LNCAP (cell line): ENCODE results near the gene RPL27.

Source experiments
- TF ChIP-seq, protein P1 (sequence below): fragments of 450-650 bp; IDR thresholded peaks from 2 replicates; pipeline ENCODE4 v1.5.1; 2017; ENCODE audit warnings: mild to moderate bottlenecking

Gene RPL27

DNA sequence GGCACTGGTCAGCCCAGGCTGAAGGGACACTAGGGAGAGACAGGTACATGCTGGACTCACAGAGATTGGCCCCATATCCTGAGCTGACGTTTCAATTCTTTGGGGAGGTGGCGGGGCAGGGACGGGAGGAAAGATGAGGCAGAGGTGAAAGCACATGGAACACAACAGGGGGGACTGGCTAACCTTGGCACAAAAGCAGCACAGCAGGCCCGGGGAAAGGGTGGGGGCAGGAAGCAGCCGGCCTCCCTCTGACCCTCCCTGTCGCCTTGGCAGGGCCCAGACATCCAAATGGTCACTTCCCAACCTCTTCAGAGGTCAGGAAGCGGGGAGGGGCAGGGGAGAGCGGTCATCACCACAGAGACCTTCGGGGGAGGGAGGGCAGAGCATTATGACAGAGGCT, 17.4 kb downstream of the RPL27 start:
- TF ChIP-seq, protein P1, sequence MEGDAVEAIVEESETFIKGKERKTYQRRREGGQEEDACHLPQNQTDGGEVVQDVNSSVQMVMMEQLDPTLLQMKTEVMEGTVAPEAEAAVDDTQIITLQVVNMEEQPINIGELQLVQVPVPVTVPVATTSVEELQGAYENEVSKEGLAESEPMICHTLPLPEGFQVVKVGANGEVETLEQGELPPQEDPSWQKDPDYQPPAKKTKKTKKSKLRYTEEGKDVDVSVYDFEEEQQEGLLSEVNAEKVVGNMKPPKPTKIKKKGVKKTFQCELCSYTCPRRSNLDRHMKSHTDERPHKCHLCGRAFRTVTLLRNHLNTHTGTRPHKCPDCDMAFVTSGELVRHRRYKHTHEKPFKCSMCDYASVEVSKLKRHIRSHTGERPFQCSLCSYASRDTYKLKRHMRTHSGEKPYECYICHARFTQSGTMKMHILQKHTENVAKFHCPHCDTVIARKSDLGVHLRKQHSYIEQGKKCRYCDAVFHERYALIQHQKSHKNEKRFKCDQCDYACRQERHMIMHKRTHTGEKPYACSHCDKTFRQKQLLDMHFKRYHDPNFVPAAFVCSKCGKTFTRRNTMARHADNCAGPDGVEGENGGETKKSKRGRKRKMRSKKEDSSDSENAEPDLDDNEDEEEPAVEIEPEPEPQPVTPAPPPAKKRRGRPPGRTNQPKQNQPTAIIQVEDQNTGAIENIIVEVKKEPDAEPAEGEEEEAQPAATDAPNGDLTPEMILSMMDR: no peak

DNA sequence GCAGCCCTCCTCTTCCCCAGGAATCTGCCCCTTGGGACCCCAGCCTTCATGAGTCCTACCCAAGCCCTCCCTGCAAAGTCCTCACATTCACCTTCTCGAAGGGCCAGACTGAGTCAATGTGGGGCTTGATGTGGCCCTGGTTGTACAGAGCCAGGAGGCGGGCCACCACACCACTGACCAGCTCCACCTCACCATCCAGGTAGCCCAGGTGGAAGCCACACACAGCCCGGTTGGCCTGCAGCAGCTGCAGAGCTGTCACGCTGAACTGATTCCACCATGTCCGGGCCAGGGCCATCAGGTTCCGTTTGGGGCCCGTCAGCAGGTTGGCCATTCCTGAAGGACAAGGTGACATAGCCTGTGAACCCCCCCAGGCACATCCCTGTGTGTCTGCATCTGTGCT, 18.0 kb downstream of the RPL27 start:
- TF ChIP-seq, protein P1: no peak

- TF ChIP-seq, protein P1: no peak
These were observed 20.0 kb downstream of the RPL27 start for GRCh38 chr17:43018008-43018853.

DNA sequence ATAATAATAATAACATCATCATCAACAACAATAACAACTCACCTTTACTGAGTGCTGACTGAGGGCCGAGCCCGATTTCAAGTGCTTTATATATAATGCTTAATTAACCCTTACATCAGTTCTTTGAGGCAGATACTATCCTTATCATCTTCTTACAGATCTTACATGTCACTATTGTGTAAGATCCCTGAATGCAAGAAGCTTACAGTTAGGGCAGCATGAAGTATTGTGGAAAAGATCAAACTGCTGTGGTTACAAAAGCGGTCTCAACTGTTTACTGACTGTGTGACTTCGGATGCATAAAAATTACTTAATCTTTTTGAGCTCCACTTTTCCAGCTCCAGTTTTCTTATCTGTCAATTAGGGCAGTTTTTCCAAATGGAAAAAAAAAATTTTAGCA, 20.7 kb downstream of the RPL27 start:
- TF ChIP-seq, protein P1: no peak

DNA sequence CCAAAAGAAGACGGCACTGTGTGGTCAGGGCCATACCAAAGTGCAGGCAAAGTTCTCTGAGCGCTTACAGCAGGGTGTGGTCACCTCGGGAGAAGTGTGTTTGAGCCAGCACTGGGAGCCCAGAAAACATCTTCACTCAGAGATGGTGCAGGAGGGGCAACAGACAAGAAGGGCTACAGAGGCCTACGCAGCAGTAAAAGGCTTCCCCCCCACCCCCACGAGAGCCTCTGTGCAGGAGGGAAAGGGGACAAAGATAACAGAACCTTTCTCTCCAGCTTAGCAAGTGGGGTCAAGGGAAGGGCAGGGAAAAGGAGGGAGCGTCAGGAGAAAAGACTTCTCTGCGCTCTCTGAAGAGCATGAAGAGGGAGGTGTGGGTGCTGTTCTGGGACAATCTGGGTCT, 21.2 kb downstream of the RPL27 start:
- TF ChIP-seq, protein P1: no peak

DNA sequence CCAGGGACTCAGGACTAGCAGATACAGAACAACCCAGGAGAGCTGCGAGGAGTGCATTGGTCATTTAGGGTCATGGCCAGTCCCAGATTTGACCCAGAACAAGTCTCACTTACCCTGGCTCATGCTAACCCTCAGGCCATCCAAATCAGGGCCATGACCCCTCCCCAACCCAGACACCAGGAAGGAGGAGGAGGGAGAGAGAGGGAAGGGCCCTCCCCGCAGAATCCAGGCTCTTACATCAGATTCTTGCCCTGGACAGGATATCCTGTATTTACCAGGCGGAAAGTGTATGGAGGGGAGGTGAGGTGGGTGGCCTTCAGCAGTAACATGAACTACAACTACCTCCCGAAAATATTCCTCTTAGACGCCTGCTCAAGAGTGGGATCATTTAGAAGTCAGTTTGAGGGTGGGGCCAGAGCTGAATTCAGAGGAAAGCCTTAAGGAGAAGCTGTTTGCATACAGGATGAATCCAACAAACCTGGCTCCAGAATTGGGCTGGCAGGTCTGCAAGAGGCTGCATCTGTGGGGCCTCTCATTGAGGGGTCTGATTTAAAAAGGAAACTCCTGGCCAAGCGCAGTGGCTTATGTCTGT, 21.9 kb downstream of the RPL27 start:
- TF ChIP-seq, protein P1: no peak

DNA sequence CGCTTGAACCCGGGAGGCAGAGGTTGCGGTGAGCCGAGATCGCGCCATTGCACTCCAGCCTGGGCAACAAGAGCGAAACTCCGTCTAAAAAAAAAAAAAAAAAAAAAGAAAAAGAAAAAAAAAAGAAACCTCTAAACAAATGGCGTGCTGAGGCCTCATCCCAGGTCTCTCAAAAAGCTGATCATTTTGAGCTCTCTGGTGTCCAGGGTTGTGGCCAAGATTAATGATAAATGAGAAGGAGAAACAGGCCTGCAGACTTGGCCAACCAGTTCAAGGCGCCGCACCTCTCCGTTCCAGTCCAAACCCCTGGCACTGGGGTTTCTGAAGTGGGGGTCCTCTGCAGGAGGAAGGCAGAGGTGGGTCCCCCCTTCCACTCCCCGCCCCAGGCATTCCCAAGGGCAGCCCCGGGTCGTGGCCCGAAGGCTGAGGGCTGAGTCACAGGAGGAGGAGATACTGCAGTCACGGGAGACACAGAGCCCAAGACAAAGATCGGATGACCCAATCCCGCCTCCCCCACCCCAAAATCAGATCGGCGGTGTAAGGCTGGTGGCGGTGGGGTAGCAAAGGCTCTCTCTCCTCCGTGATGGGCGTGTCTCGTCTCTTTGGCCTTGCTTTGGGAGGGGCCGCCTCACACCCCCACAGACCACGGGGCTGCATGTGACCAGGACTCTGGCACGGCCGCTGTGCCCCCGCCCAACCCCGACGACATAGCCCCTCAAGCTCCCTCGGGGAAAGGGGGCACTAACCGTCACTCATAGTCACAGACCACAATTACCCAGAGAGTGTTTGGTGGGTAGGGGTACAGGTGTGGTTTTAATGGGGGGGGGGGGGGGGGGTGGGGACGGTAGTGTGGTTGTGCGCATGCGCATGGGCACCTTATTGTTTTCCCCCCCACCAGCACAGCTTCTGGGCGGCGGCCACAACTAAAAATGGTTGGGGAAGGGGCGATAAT, 22.8 kb downstream of the RPL27 start:
- TF ChIP-seq, protein P1: no peak
